ENCODE data around the gene TMEM225B. TPM values are rescaled to one million over a fixed set of nuclear protein-coding genes. Genes with fewer than 3 reads are reported as not detected.
"Not testable (repeated sequence)": the region's sequence is repeated elsewhere in the genome, so short reads cannot be mapped to it uniquely, and the experiment has no call there.

Gene TMEM225B, protein sequence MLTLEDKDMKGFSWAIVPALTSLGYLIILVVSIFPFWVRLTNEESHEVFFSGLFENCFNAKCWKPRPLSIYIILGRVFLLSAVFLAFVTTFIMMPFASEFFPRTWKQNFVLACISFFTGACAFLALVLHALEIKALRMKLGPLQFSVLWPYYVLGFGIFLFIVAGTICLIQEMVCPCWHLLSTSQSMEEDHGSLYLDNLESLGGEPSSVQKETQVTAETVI
- total RNA-seq = 1.2 and 1.4 TPM in 2 replicates
- polyA plus RNA-seq (2012) = 7.7 TPM

- DNase-seq (ENCODE audit: low read depth) = no peak
Observed at GRCh38 chr7:99597762-99598501, at the start of gene TMEM225B. Gene TMEM225B (plus strand): TSS chr7:99598267. CDS start chr7:99604389, 6,122 bp downstream.

GRCh38 chr7:99549545-99549944 is 48.5 kb upstream of the TMEM225B start:
- DNase-seq (ENCODE audit: low read depth) = not testable (repeated sequence)

DNA sequence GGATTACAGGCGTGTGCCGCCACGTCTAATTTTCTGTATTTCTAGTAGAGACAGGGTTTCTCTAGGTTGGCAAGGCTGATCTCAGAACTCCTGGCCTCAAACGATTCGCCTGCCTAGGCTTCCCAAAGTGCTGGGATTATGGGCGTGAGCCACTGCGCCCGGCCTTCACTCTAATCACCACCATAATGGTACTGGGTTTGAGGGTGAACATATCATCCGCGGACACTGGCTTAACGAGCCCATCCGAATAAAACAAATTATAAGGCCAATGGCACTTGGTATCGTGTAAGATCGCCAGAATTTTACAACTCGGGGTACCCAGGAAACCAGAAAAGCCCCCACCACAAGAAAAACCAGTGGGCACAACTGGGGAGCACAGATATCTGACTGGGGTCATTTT is 46.7 kb upstream of the TMEM225B start:
- no peak for DNase-seq (ENCODE audit: low read depth)

- peak; percentile 98 for DNase-seq (ENCODE audit: low read depth)
Observed at GRCh38 chr7:99551767-99552463, 46.2 kb upstream of the TMEM225B start, which contains the start of gene FAM200A. Gene FAM200A (minus strand): TSS chr7:99552114. CDS start chr7:99548407, 3,707 bp downstream.

DNA sequence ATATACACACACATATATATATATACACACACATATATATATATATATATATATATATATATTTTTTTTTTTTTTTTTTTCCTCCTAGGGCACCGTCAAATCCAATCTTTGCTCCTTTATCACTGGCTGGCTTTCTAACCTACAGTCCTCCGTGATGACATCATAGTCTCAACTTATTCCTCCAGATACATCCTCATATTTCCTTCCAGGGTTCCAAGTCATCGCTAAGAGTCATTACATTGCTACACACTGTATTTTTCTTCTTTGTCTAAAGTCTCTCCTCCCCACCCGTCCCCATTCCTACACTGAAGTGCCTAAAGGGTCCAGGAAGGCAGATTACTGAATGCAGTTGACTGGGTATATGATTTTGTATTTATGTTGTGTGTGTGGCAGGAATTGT is 45.0 kb upstream of the TMEM225B start:
- no peak for DNase-seq (ENCODE audit: low read depth)

DNA sequence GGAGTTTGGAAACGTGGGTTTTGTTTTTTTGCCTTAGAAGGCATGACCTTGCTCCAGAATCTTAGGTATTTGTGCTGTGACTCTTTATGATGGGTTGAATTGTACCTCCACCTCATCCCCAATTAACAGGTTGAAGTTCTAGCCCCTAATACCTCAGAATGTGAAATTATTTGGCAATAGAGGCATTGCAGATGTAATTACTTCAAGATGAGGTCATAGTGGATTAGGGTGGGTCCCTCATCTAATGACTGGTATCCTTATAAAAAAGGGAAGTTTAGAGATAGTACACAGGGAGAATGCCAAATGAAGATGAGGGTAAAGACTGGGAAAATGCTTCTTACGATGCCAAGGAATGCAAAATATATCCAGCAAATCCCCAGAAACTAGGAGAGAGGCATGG is 43.1 kb upstream of the TMEM225B start:
- DNase-seq (ENCODE audit: low read depth) = no peak

- DNase-seq (ENCODE audit: low read depth) = peak; percentile 43
Observed at GRCh38 chr7:99557196-99557607, 40.9 kb upstream of the TMEM225B start.

GRCh38 chr7:99557940-99558305 is 40.1 kb upstream of the TMEM225B start:
- no peak for DNase-seq (ENCODE audit: low read depth)

DNA sequence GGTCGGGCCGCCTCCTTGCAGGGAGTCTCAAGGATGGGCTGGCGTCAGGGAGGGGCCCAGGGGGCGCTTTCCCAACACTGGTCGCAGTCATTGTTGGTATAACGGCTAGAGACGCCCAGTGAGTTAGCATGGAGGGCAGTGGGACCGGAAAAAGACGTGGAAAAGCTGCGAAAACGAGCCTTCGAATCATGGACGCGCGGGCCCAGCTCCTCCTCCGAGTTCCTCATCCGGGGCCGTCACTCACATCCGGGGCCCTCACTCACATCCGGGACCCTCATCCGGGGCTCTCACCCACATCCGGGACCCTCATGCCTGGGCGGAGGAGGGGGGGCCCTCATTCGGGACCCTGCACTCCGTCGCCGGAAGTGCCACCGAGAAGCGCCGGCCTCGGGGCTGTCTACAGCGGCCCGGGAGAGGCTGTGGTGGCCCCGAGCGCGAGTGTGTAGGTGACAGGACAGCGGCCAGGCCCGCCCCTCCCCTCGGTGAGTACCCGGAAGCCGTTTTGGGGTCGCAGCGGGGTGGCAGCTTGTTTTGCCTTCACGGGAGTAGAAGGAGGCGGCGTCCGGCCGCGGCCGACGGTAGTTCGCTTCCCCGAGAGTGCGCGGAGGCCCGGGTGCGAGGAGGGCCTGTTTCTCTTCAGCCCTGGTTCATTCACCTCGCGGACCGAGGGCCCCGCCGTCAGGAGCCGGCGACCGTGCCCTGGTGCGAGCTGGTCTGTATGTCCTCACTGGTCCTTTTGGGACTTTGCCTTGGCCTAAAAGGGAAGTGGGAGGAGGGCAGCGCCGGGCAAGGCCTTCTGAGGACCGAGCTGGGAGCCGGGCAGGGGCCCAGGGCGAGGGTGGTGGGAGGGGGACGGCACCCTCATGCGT is 39.5 kb upstream of the TMEM225B start, which contains the start of gene ZNF655:
TSS of gene ZNF655 (plus strand) at position 337 of the 869 bp plus-strand sequence. CDS start 1,918 bp downstream, outside the sequence.
- peak; percentile 98 for DNase-seq (ENCODE audit: low read depth)

GRCh38 chr7:99559175-99559915 is 38.7 kb upstream of the TMEM225B start:
- no peak for DNase-seq (ENCODE audit: low read depth)

- peak; percentile 76 for DNase-seq (ENCODE audit: low read depth)
Observed at GRCh38 chr7:99560834-99561736, 37.0 kb upstream of the TMEM225B start.

DNA sequence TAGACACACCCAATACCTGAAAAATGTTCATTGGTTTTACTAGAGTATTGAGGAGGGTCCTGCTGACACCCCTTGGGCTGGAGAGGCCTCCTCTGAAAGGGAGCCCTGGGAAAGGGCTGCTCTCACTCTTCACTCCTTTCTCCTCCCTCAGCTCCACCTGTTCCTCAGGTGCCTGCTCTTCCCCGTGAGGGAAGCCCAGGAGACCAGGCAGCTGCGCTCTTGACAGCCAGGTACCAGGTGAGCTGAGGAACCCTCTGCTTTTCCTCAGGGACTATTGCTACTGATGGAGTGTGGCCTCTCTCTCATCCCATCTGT is 36.4 kb upstream of the TMEM225B start:
- DNase-seq (ENCODE audit: low read depth) = no peak

DNA sequence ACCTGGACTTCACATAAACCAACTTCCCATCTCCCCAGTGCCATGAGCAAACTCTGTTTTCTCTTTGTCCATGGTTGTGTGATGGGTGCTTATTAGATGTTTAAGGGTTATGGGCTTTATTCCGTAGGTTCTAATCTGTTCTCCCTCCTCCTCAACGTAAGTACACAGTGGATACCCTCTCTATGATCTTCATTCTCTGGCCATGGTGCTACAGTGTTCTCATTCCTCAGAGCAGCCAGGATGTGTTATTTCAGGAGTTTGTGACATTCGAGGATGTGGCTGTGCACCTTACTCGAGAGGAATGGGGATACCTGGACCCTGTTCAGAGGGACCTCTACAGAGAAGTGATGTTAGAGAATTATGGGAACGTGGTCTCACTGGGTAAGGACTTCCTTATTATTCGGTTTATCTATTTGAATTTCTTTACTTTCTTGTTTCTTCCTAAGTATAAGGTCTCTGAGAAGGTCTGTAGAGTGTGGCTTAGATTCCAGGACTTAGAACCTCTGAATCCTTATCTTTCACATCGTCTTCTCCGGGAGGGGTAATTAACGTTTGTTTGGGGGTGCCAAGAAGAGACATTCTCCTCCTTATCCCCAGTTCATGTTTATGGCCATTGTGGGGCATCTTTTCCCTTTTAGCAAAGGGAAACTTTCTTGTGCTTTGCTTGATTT is 35.8 kb upstream of the TMEM225B start:
- no peak for DNase-seq (ENCODE audit: low read depth)

DNA sequence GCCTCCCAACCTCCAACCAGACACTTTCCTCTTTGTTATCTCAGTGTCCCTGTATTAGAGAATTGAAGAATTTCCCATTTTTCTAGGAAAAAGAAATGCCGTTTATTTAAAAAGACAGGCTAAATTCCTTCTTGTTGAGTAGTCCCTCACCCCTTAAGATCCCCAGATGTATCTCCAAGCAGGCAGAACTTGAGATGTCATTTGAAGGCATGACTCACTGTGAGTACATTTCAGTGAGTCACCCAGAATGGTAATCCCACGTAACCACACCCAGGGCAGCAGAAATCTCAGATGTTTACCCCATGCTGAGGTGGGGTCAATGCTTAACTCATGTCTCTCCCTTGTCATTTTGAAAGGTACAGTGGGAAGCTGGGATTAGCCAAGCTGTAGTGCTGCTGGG is 35.2 kb upstream of the TMEM225B start:
- DNase-seq (ENCODE audit: low read depth) = peak; percentile 96

DNA sequence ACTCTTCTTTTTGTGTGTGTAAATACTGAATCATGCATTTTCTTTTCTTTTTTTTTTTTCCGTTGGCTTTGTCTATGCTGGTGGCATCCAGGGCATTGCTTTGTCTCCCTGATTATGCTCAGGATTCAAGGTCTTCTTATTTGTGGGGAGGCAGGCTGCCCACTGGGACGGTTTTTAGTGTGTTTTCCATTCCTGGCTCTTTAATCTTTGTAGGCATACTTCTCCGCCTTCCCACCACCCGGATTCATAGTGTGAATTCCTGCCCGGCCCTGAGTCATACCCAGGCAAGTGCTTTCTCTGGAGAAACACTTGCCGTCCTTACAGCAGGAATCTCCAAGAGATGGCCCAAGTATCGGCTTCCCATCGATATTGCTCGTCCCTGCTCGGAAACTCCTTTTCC is 34.4 kb upstream of the TMEM225B start:
- DNase-seq (ENCODE audit: low read depth) = peak; percentile 83

- not testable (repeated sequence) for DNase-seq (ENCODE audit: low read depth)
Observed at GRCh38 chr7:99568770-99569169, 29.3 kb upstream of the TMEM225B start.

DNA sequence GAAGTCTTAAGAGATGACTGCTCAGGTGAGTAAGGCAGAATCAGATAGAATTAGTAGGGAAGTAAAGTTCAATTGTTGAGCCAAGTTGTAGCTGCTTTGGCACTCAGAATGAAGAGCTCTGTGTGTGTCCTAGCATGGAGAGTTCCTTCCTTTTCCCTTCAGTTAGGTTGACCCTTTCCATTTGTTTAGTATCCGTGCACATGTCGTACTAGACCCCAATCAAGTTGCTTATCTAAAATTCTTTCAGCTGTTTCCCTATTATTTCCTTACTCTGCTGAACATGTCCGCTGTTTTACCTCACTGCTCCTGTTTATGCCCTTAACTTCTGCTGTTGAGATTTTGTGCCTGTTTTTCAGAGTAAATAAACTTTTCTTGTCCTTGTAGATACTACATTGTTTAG is 26.3 kb upstream of the TMEM225B start:
- no peak for DNase-seq (ENCODE audit: low read depth)

DNA sequence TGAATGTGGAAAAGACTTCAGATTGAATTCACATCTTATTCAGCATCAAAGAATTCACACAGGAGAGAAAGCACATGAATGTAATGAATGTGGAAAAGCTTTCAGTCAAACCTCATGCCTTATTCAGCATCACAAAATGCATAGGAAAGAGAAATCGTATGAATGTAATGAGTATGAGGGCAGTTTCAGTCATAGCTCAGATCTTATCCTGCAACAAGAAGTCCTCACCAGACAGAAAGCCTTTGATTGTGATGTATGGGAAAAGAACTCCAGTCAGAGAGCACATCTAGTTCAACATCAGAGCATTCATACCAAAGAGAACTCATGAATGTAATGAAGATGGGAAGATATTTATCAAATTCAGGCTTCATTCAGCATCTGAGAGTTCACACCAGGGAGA is 24.8 kb upstream of the TMEM225B start:
- no peak for DNase-seq (ENCODE audit: low read depth)

DNA sequence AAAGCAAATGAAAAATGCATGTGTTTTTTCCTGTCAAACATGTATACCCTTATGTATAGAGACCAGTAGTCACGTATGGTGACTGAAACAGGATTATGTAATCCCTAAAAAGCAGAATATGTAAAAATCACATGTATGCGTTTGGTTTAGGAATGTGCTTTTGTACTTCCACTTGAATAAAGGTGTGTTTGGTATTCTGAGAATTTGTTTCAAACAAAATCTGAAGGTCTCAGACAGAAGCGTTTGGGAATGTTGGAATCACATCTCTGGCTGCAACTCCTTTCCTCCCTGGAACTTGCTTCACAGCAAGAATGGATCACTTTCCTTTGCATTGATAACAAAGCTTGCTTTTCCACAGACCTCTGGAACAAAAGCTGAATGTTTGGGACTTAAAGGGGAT is 21.8 kb upstream of the TMEM225B start:
- no peak for DNase-seq (ENCODE audit: low read depth)
